DOHH2 (cell line): ENCODE data around the gene FUT2.

Experiments
- H3F3A ChIP-seq: fragments of 200-600 bp; sonication (generic), shearing (Covaris generic); 2 replicates; pipeline ENCODE4 v1.6.0; 2016; ENCODE audit warnings: antibody characterized with exemption, mild to moderate bottlenecking; ENCODE audit not compliant: control insufficient read depth, insufficient read depth
- H3K27ac ChIP-seq: fragments of 200-600 bp; sonication (generic); 2 replicates; pipeline ENCODE4 v1.5.1; 2014; ENCODE audit warnings: low read depth, mild to moderate bottlenecking, low read length, moderate library complexity
- H3K27me3 ChIP-seq: fragments of 200-600 bp; sonication (generic); 2 replicates; pipeline ENCODE4 v1.6.1; 2014; ENCODE audit warnings: mild to moderate bottlenecking, low read length, mixed read lengths; ENCODE audit not compliant: control insufficient read depth
- H3K36me3 ChIP-seq: fragments of 200-600 bp; sonication (generic); 2 replicates; pipeline ENCODE4 v1.6.1; 2014; ENCODE audit warnings: mild to moderate bottlenecking, low read length, moderate library complexity, mixed read lengths; ENCODE audit not compliant: control insufficient read depth
- H3K4me1 ChIP-seq: fragments of 200-600 bp; sonication (generic); 2 replicates; pipeline ENCODE4 v1.6.1; 2014; ENCODE audit warnings: mild to moderate bottlenecking, low read length, mixed read lengths; ENCODE audit not compliant: control insufficient read depth
- H3K4me2 ChIP-seq: fragments of 200-600 bp; sonication (generic); 2 replicates; pipeline ENCODE4 v1.6.0; 2014; ENCODE audit warnings: mild to moderate bottlenecking, low read length, moderate library complexity
- H3K4me3 ChIP-seq: fragments of 200-600 bp; sonication (generic); 2 replicates; pipeline ENCODE4 v1.5.1; 2014; ENCODE audit warnings: mild to moderate bottlenecking, low read length, mixed read lengths
- H3K79me2 ChIP-seq: fragments of 200-600 bp; sonication (generic); 2 replicates; pipeline ENCODE4 v1.6.1; 2014; ENCODE audit warnings: mild to moderate bottlenecking, low read length, mixed read lengths; ENCODE audit not compliant: control insufficient read depth
- H3K9me2 ChIP-seq: fragments of 200-600 bp; sonication (generic); replicated peaks from 2 replicates; pipeline ENCODE4 v1.6.1; 2014; ENCODE audit warnings: mild to moderate bottlenecking, low read length, mixed read lengths; ENCODE audit not compliant: control insufficient read depth
- H3K9me3 ChIP-seq: fragments of 200-600 bp; sonication (generic); 2 replicates; pipeline ENCODE4 v1.6.1; 2014; ENCODE audit warnings: antibody characterized with exemption, low read length, mixed read lengths; ENCODE audit not compliant: control insufficient read depth, insufficient read depth
- H4K20me1 ChIP-seq: fragments of 200-600 bp; sonication (generic); 2 replicates; pipeline ENCODE4 v1.6.0; 2014; ENCODE audit warnings: low read depth, mild to moderate bottlenecking, antibody characterized with exemption, low read length, moderate library complexity; ENCODE audit not compliant: control insufficient read depth, insufficient read depth
- CTCF ChIP-seq: fragments of 200-600 bp; sonication (generic); IDR thresholded peaks from one replicate; pipeline ENCODE4 v1.5.1; 2014; ENCODE audit warnings: antibody characterized with exemption, mild to moderate bottlenecking, low read depth, low read length; ENCODE audit not compliant: poor library complexity, severe bottlenecking
- EZH2phosphoT487 ChIP-seq: fragments of 200-600 bp; sonication (generic); IDR thresholded peaks from 2 replicates; pipeline ENCODE4 v1.6.1; 2017; ENCODE audit warnings: borderline replicate concordance, mild to moderate bottlenecking, antibody characterized with exemption, low read length, moderate library complexity, mixed read lengths

Gene FUT2

GRCh38 chr19:48755084-48755641, 59.4 kb downstream of the FUT2 start, which contains the start of gene FGF21:
Gene FGF21 (plus strand): TSS chr19:48755524. CDS start chr19:48756237, 713 bp downstream.
- H3K9me3 ChIP-seq: no peaks in the 10 kb centered on the region
- no peaks in the 10 kb centered on the region for H3K79me2 ChIP-seq
- no peak within 1 kb of the TSS for H3K27ac ChIP-seq
- TF ChIP-seq CTCF (no peak), EZH2phosphoT487 (no peak)
- H3K4me1 ChIP-seq: peaks cover 21% of the 10 kb centered on the region
- no peaks in the 10 kb centered on the region for H3K36me3 ChIP-seq
- peaks cover 13% of the 10 kb centered on the region for H3K27me3 ChIP-seq
- H3K9me2 ChIP-seq: no peaks in the 10 kb centered on the region
- 0 out of 2 replicates have a peak, but pooled peaks cover 2% of the 10 kb centered on the region for H3F3A ChIP-seq
- no peak within 1 kb of the TSS for H3K4me2 ChIP-seq
- H4K20me1 ChIP-seq: no peaks in the 10 kb centered on the region
- no peak within 1 kb of the TSS for H3K4me3 ChIP-seq
